Loucy (cell line): ENCODE measurements around the gene PP2D1.
"Not testable (repeated sequence)": the region's sequence is repeated elsewhere in the genome, so short reads cannot be mapped to it uniquely, and the experiment has no call there.

ENCODE experiments used
- H2AFZ ChIP-seq: fragments of 200-600 bp; sonication (generic); 2 replicates; pipeline ENCODE4 v1.6.0; 2016; ENCODE audit warnings: antibody characterized with exemption, mild to moderate bottlenecking, low read length, moderate library complexity
- H3F3A ChIP-seq: fragments of 200-600 bp; 2 replicates; pipeline ENCODE4 v1.6.0; 2016; ENCODE audit warnings: antibody characterized with exemption, low read depth, mild to moderate bottlenecking
- H3K27me3 ChIP-seq: fragments of 200-600 bp; sonication (generic); 2 replicates; pipeline ENCODE4 v1.6.1; 2014; ENCODE audit warnings: low read length, mild to moderate bottlenecking; ENCODE audit not compliant: insufficient read depth, poor library complexity, severe bottlenecking
- H3K36me3 ChIP-seq: fragments of 200-600 bp; sonication (generic); 2 replicates; pipeline ENCODE4 v1.6.1; 2016; ENCODE audit warnings: low read length; ENCODE audit not compliant: insufficient read depth
- H3K4me1 ChIP-seq: fragments of 200-600 bp; sonication (generic); 2 replicates; pipeline ENCODE4 v1.5.1; 2014; ENCODE audit warnings: low read length, mild to moderate bottlenecking; ENCODE audit not compliant: insufficient read depth, poor library complexity, severe bottlenecking
- H3K4me2 ChIP-seq: fragments of 200-600 bp; sonication (generic); 2 replicates; pipeline ENCODE4 v1.6.0; 2014; ENCODE audit warnings: antibody characterized with exemption, low read length, low read depth, mild to moderate bottlenecking; ENCODE audit not compliant: poor library complexity, severe bottlenecking
- H3K4me3 ChIP-seq: fragments of 200-600 bp; sonication (generic); 2 replicates; pipeline ENCODE4 v1.5.1; 2014; ENCODE audit warnings: low read length, mild to moderate bottlenecking, mixed read lengths; ENCODE audit not compliant: poor library complexity, severe bottlenecking
- H3K79me2 ChIP-seq: fragments of 200-600 bp; sonication (generic); 2 replicates; pipeline ENCODE4 v1.6.1; 2014; ENCODE audit warnings: low read length; ENCODE audit not compliant: insufficient read depth
- H3K9ac ChIP-seq: fragments of 200-600 bp; sonication (generic); 2 replicates; pipeline ENCODE4 v1.6.0; 2014; ENCODE audit warnings: mild to moderate bottlenecking, low read depth, low read length, moderate library complexity; ENCODE audit not compliant: poor library complexity, severe bottlenecking
- H3K9me2 ChIP-seq: fragments of 200-600 bp; sonication (generic); replicated peaks from 2 replicates; pipeline ENCODE4 v1.6.1; 2016; ENCODE audit warnings: low read depth, low read length, mixed read lengths
- H3K9me3 ChIP-seq: fragments of 200-600 bp; sonication (generic); 2 replicates; pipeline ENCODE4 v1.6.1; 2014; ENCODE audit warnings: mild to moderate bottlenecking, antibody characterized with exemption, low read length, low read depth; ENCODE audit not compliant: insufficient read depth
- H4K20me1 ChIP-seq: fragments of 200-600 bp; sonication (generic); 2 replicates; pipeline ENCODE4 v1.6.0; 2014; ENCODE audit warnings: antibody characterized with exemption, low read length, mild to moderate bottlenecking; ENCODE audit not compliant: insufficient read depth, poor library complexity, severe bottlenecking
- EZH2phosphoT487 ChIP-seq: fragments of 200-600 bp; IDR thresholded peaks from 2 replicates; pipeline ENCODE4 v1.6.1; 2018; ENCODE audit warnings: antibody characterized with exemption, mild to moderate bottlenecking, moderate library complexity, borderline replicate concordance
- TF ChIP-seq, protein P1 (sequence below): fragments of 200-600 bp; sonication (generic); conservative IDR thresholded peaks from 2 replicates; pipeline ENCODE4 v1.5.1; 2014; ENCODE audit warnings: mild to moderate bottlenecking, antibody characterized with exemption, low read length

The PP2D1 gene

DNA sequence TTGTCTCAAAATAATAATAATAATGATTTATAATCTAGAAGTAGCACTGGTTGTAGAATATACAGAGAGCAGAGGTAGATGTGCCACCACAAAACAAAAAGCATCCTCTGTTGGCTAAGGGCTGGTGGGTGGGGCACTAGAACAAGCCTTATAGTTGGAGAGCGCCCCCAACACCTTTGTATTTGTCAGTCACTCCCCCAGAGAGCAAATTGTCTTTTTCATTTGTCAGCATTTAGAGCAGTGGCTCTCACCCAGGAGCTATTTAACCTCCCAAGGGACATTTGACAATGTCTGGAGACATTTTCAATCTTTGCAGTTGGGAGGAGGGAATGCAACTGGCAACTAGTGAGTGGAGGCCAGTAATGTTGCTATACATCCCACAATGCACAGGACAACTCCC, 34.5 kb upstream of the PP2D1 start:
- Histone ChIP-seq H3F3A (no peaks in the 10 kb centered on the region), H3K4me2 (peak overlapping the region; percentile 36), H3K27me3 (no peaks in the 10 kb centered on the region), H3K36me3 (no peaks in the 10 kb centered on the region), H3K4me1 (peaks cover 34% of the 10 kb centered on the region), H2AFZ (no peak overlapping the region), H3K79me2 (peaks cover 64% of the 10 kb centered on the region), H4K20me1 (peaks cover 13% of the 10 kb centered on the region), H3K9me3 (no peaks in the 10 kb centered on the region), H3K9me2 (no peaks in the 10 kb centered on the region), H3K4me3 (no peak overlapping the region), H3K9ac (no peak overlapping the region)
- TF ChIP-seq, protein P1, sequence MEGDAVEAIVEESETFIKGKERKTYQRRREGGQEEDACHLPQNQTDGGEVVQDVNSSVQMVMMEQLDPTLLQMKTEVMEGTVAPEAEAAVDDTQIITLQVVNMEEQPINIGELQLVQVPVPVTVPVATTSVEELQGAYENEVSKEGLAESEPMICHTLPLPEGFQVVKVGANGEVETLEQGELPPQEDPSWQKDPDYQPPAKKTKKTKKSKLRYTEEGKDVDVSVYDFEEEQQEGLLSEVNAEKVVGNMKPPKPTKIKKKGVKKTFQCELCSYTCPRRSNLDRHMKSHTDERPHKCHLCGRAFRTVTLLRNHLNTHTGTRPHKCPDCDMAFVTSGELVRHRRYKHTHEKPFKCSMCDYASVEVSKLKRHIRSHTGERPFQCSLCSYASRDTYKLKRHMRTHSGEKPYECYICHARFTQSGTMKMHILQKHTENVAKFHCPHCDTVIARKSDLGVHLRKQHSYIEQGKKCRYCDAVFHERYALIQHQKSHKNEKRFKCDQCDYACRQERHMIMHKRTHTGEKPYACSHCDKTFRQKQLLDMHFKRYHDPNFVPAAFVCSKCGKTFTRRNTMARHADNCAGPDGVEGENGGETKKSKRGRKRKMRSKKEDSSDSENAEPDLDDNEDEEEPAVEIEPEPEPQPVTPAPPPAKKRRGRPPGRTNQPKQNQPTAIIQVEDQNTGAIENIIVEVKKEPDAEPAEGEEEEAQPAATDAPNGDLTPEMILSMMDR, result no peak
- TF ChIP-seq EZH2phosphoT487, result no peak

DNA sequence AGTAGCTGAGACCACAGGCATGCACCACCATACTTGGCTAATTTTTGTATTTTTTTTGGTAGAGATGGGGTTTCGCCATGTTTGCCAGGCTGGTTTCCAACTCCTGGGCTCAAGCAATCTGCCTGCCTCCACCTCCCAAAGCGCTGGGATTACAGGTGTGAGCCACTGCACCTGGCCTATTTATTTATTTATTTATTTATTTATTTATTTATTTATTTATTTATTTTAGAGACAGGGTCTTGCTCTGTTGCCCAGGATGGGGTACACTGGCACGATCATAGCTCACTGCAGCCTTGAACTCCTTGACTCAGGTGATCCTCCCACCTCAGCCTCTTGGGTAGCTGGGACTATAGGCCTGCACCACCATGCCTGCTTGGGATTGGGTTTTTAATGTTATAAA, 33.1 kb upstream of the PP2D1 start:
- Histone ChIP-seq H3K4me1 (peaks cover 39% of the 10 kb centered on the region), H3K79me2 (peaks cover 62% of the 10 kb centered on the region), H4K20me1 (peaks cover 13% of the 10 kb centered on the region)
- H3K36me3 ChIP-seq, H3K9me3 ChIP-seq, H3K27me3 ChIP-seq, H3K9me2 ChIP-seq, H3K9ac ChIP-seq, H2AFZ ChIP-seq, H3F3A ChIP-seq, H3K4me2 ChIP-seq, H3K4me3 ChIP-seq: not testable (repeated sequence)

DNA sequence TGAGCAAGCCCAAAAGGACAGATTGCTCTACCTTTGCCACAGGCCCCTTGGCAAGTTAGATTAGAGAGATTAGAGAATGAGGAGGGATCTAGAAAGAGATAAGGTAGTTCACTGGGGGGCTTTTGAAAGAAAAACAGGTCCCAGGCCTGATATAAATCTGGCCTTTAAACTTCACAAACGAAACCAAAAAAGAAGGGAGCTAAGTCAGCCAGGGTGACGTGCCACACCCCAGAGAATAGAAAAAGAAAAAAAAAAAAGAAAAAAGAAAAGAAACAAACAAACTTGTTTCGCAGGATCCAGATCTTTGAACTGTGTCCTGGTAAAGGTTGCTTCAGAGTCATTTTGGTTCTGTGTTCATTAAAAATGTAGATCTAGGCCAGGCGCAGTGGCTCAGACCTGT, 31.8 kb upstream of the PP2D1 start:
- peak overlapping the region; percentile 92 for H3K4me2 ChIP-seq
- peak overlapping the region; percentile 37 for H3K9ac ChIP-seq
- peaks cover 42% of the 10 kb centered on the region for H3K4me1 ChIP-seq
- no peak overlapping the region for H2AFZ ChIP-seq
- H3K27me3 ChIP-seq, result no peaks in the 10 kb centered on the region
- H3K9me3 ChIP-seq, result no peaks in the 10 kb centered on the region
- no peaks in the 10 kb centered on the region for H3K36me3 ChIP-seq
- H3K79me2 ChIP-seq, result peaks cover 56% of the 10 kb centered on the region
- H4K20me1 ChIP-seq, result peaks cover 13% of the 10 kb centered on the region
- peaks cover 3% of the 10 kb centered on the region; the same call in 1 of the 2 replicates for H3F3A ChIP-seq
- peak overlapping the region; percentile 24 for H3K4me3 ChIP-seq
- TF ChIP-seq EZH2phosphoT487, result no peak
- TF ChIP-seq, protein P1, result no peak
- H3K9me2 ChIP-seq, result no peaks in the 10 kb centered on the region

DNA sequence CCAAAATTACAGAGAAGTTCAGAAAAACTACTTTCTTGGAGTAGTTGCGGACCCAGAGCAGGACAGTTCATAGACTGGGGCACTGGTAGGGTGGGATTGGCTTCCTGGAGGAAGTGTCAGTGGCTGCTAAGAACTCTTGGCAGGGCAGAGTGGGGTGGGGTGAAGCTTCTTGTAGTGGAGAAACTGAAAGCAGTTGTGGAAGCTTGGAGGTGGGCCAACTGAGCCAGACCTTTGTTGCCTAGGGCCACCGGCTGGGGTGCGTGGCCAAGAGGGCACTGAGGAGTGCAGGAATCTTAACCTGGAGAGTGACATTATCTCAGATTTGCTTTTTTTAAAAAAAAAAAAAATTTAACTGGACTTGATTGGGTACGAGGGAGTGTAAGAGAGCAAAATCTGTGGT, 31.3 kb upstream of the PP2D1 start:
- peaks cover 3% of the 10 kb centered on the region; the same call in 1 of the 2 replicates for H3F3A ChIP-seq
- H3K36me3 ChIP-seq, result no peaks in the 10 kb centered on the region
- peaks cover 46% of the 10 kb centered on the region for H3K4me1 ChIP-seq
- H4K20me1 ChIP-seq, result peaks cover 13% of the 10 kb centered on the region
- TF ChIP-seq EZH2phosphoT487, result no peak
- TF ChIP-seq, protein P1, result no peak
- no peaks in the 10 kb centered on the region for H3K9me3 ChIP-seq
- H3K79me2 ChIP-seq, result peaks cover 53% of the 10 kb centered on the region
- H3K9me2 ChIP-seq, result no peaks in the 10 kb centered on the region
- H3K27me3 ChIP-seq, result no peaks in the 10 kb centered on the region
- H3K4me2 ChIP-seq, result peak overlapping the region; percentile 92
- no peak overlapping the region for H2AFZ ChIP-seq
- peak overlapping the region; percentile 24 for H3K4me3 ChIP-seq
- H3K9ac ChIP-seq, result peak overlapping the region; percentile 37
